ENCODE results near the gene PEX16. TPM values are rescaled to one million over a fixed set of nuclear protein-coding genes. Genes with fewer than 3 reads are reported as not detected.

Gene PEX16
- total and polyA plus RNA-seq, 2 of the 13 experiments (the other 11 are each of a cell fraction or from before 2014, with no cell fraction given) = 12.5 to 21.8 TPM

- TF ChIP-seq ZNF350 (CRISPR knock-in tag; IDR thresholded peaks at IDR 0.05; ENCODE audit: borderline replicate concordance, low read depth) = no peak
- no peak for TF ChIP-seq ZNF766 (CRISPR knock-in tag; IDR thresholded peaks at IDR 0.05; ENCODE audit: borderline replicate concordance)
- TF ChIP-seq ETV5 (CRISPR knock-in tag; IDR thresholded peaks at IDR 0.05; ENCODE audit: borderline replicate concordance) = no peak
- TF ChIP-seq KDM4B (CRISPR knock-in tag; IDR thresholded peaks at IDR 0.05) = no peak
- TF ChIP-seq ZNF235 (CRISPR knock-in tag; IDR thresholded peaks at IDR 0.05; ENCODE audit: borderline replicate concordance) = peak; percentile 76; the same call in 1 of the 2 replicates
- TF ChIP-seq ZNF761 (CRISPR knock-in tag; conservative IDR thresholded peaks at IDR 0.05) = 0 out of 2 replicates have a peak, but pooled peaks have one; percentile 2
- no peak for TF ChIP-seq ZNF782 (CRISPR knock-in tag; IDR thresholded peaks at IDR 0.05; ENCODE audit: borderline replicate concordance)
- peak; percentile 18; the same call in 1 of the 2 replicates for TF ChIP-seq POGK (CRISPR knock-in tag; conservative IDR thresholded peaks at IDR 0.05)
- TF ChIP-seq SP2 (CRISPR knock-in tag; IDR thresholded peaks at IDR 0.05) = no peak
- TF ChIP-seq IRF9 (CRISPR knock-in tag; IDR thresholded peaks at IDR 0.05; ENCODE audit: borderline replicate concordance) = 0 out of 2 replicates have a peak, but pooled peaks have one; percentile 11
- TF ChIP-seq MIER2 (CRISPR knock-in tag; IDR thresholded peaks at IDR 0.05) = no peak
- no peak for TF ChIP-seq ATF4 (CRISPR knock-in tag; IDR thresholded peaks at IDR 0.05)
- no peak for TF ChIP-seq GLI4 (CRISPR knock-in tag; IDR thresholded peaks at IDR 0.05; ENCODE audit: borderline replicate concordance)
- no peak for TF ChIP-seq ZNF101 (CRISPR knock-in tag; IDR thresholded peaks at IDR 0.05; ENCODE audit: borderline replicate concordance, low read depth)
- TF ChIP-seq ZBTB1 (CRISPR knock-in tag; IDR thresholded peaks at IDR 0.05; ENCODE audit: borderline replicate concordance) = no peak
- no peak for TF ChIP-seq ZNF646 (CRISPR knock-in tag; IDR thresholded peaks at IDR 0.05)
- peak; percentile 35 for TF ChIP-seq IKZF4 (CRISPR knock-in tag; IDR thresholded peaks at IDR 0.05; ENCODE audit: borderline replicate concordance, low read depth, not compliant biosample characterization)
- TF ChIP-seq ZNF616 (CRISPR knock-in tag; IDR thresholded peaks at IDR 0.05; ENCODE audit: low read depth) = no peak
Measured at GRCh38 chr11:45922425-45923082, 4.9 kb upstream of the PEX16 start, which contains the start of gene LARGE2 (continued).
